ENCODE data around the gene C2CD4D.

C2CD4D gene

GRCh38 chr1:151811181-151811580 is 28.4 kb downstream of the C2CD4D start:
- TF ChIP-seq CTCF (IDR thresholded peaks at IDR 0.05; ENCODE audit: low read length): no peak
- TF ChIP-seq EZH2phosphoT487 (IDR thresholded peaks at IDR 0.05; ENCODE audit: low read length): no peak
- TF ChIP-seq EZH2 (optimal IDR thresholded peaks at IDR 0.05; ENCODE audit: low read depth, low read length): no peak
- Histone ChIP-seq H3K9ac (ENCODE audit: low read length) (no peak overlapping the region), H3K79me2 (ENCODE audit: low read length) (no peaks in the 10 kb centered on the region), H3K4me2 (ENCODE audit: low read depth, low read length) (no peak overlapping the region), H3K9me3 (replicated peaks; ENCODE audit: insufficient read depth, low read length) (no peaks in the 10 kb centered on the region), H3K27me3 (replicated peaks; ENCODE audit: insufficient read depth, low read length) (no peaks in the 10 kb centered on the region), H3K36me3 (replicated peaks; ENCODE audit: insufficient read depth, low read length) (no peaks in the 10 kb centered on the region), H3K9me2 (replicated peaks; ENCODE audit: insufficient read depth, low read length) (no peaks in the 10 kb centered on the region), H2AFZ (ENCODE audit: low read length) (no peak overlapping the region), H4K20me1 (ENCODE audit: insufficient read depth, low read length) (no peaks in the 10 kb centered on the region), H3K27ac (ENCODE audit: low read length) (no peak overlapping the region), H3F3A (ENCODE audit: insufficient read depth, low read length) (no peaks in the 10 kb centered on the region; the same call in 1 of the 2 replicates), H3K4me3 (ENCODE audit: low read length) (no peak overlapping the region), H3K4me1 (ENCODE audit: low read length) (peaks cover 19% of the 10 kb centered on the region)
- no peak for DNase-seq

GRCh38 chr1:151809985-151810556 is 29.5 kb downstream of the C2CD4D start:
- peaks cover 8% of the 10 kb centered on the region for H3K4me1 ChIP-seq (ENCODE audit: low read length)
- H3K9me2 ChIP-seq (replicated peaks; ENCODE audit: insufficient read depth, low read length): no peaks in the 10 kb centered on the region
- no peaks in the 10 kb centered on the region for H4K20me1 ChIP-seq (ENCODE audit: insufficient read depth, low read length)
- H3K27ac ChIP-seq (ENCODE audit: low read length): no peak overlapping the region
- no peak overlapping the region for H3K9ac ChIP-seq (ENCODE audit: low read length)
- H3K36me3 ChIP-seq (replicated peaks; ENCODE audit: insufficient read depth, low read length): no peaks in the 10 kb centered on the region
- no peak overlapping the region for H3K4me3 ChIP-seq (ENCODE audit: low read length)
- TF ChIP-seq EZH2 (optimal IDR thresholded peaks at IDR 0.05; ENCODE audit: low read depth, low read length) (no peak), CTCF (IDR thresholded peaks at IDR 0.05; ENCODE audit: low read length) (no peak), EZH2phosphoT487 (IDR thresholded peaks at IDR 0.05; ENCODE audit: low read length) (no peak)
- H3F3A ChIP-seq (ENCODE audit: insufficient read depth, low read length): no peaks in the 10 kb centered on the region
- H3K79me2 ChIP-seq (ENCODE audit: low read length): no peaks in the 10 kb centered on the region
- H3K9me3 ChIP-seq (replicated peaks; ENCODE audit: insufficient read depth, low read length): no peaks in the 10 kb centered on the region
- H3K4me2 ChIP-seq (ENCODE audit: low read depth, low read length): no peak overlapping the region
- H2AFZ ChIP-seq (ENCODE audit: low read length): no peak overlapping the region
- DNase-seq: no peak
- no peaks in the 10 kb centered on the region for H3K27me3 ChIP-seq (replicated peaks; ENCODE audit: insufficient read depth, low read length)

- no peak for DNase-seq
- Histone ChIP-seq H3K9ac (ENCODE audit: low read length) (no peak overlapping the region), H3K4me1 (ENCODE audit: low read length) (peaks cover 1% of the 10 kb centered on the region; the same call in 1 of the 2 replicates), H3K36me3 (replicated peaks; ENCODE audit: insufficient read depth, low read length) (no peaks in the 10 kb centered on the region), H3K9me2 (replicated peaks; ENCODE audit: insufficient read depth, low read length) (no peaks in the 10 kb centered on the region), H3K4me2 (ENCODE audit: low read depth, low read length) (no peak overlapping the region), H3K27ac (ENCODE audit: low read length) (no peak overlapping the region), H2AFZ (ENCODE audit: low read length) (no peak overlapping the region), H3K9me3 (replicated peaks; ENCODE audit: insufficient read depth, low read length) (no peaks in the 10 kb centered on the region), H3F3A (ENCODE audit: insufficient read depth, low read length) (no peaks in the 10 kb centered on the region), H3K27me3 (replicated peaks; ENCODE audit: insufficient read depth, low read length) (no peaks in the 10 kb centered on the region), H4K20me1 (ENCODE audit: insufficient read depth, low read length) (no peaks in the 10 kb centered on the region), H3K4me3 (ENCODE audit: low read length) (no peak overlapping the region), H3K79me2 (ENCODE audit: low read length) (no peaks in the 10 kb centered on the region)
- TF ChIP-seq EZH2 (optimal IDR thresholded peaks at IDR 0.05; ENCODE audit: low read depth, low read length) (no peak), CTCF (IDR thresholded peaks at IDR 0.05; ENCODE audit: low read length) (no peak), EZH2phosphoT487 (IDR thresholded peaks at IDR 0.05; ENCODE audit: low read length) (no peak)
Observed at GRCh38 chr1:151809290-151809984, 30.2 kb downstream of the C2CD4D start.

Measured in MM.1S (cell line).